NOMO-1 treated with dmso at 0.1 percent for 144 hours (cell line): Measurements from ENCODE around the gene RBM47.
"Not testable (repeated sequence)": the region's sequence is repeated elsewhere in the genome, so short reads cannot be mapped to it uniquely, and the experiment has no call there.

Source experiments
- DNase-seq: peaks from one replicate; lab custom pipeline; 2025; ENCODE audit not compliant: unreplicated experiment; lab: John Stamatoyannopoulos, UW

RBM47 gene

DNA sequence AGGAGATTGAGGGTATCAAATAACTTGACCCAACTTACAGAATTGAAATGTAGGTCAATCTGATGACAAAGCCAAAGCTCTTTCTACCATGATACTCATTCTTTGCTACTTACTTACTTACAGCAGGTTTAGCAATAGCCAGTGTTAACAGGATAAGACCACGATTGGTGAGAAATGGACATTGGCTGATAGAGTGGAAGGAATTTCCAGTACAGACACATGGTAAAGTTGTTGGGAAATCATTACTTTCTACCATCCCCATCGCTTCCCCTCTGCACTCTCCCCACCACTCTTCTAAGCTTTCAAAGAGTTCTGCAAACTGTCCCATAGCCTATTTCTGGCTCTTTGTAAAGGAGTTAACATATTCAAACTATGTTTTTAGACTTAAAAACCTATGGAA is 174.8 kb downstream of the RBM47 start:
- DNase-seq = no peak

DNA sequence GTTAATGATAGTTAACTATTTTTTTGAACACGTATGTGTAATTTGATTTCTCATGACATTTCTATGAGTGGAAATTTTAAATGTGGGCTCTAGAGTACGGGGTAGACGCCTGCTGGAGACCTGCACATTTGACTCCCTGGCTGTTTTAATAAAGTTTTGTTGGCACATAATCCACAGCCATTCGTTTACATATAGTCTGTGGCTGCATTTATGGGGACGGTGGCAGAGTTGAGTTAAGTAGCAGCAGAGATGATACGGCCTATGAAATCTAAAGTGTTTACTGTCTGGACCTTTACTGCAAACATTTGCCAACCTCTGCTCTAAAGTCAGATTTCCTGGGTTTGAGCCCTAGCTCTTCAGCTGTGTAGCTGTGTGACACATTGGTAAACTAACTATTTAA is 175.8 kb downstream of the RBM47 start:
- DNase-seq = no peak

DNA sequence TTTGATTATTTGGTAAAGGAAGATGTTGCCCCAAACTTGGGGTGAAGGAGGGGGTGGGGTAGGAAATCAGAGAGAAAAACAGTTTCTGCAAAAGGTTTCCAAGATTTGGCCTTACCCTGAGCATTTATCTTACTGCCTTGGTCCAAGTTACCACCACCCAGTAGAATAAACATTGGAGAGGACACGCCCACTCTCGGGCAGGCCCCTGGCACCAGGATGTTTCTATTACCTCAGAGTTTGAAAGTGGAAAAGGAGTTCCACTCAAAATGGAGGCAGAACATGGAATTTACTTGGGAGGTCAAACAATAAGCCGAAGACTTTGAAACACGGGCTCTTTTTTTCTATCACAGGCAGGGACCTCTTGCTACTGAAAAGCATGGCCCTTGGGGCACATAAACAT is 180.8 kb downstream of the RBM47 start:
- DNase-seq = no peak

DNA sequence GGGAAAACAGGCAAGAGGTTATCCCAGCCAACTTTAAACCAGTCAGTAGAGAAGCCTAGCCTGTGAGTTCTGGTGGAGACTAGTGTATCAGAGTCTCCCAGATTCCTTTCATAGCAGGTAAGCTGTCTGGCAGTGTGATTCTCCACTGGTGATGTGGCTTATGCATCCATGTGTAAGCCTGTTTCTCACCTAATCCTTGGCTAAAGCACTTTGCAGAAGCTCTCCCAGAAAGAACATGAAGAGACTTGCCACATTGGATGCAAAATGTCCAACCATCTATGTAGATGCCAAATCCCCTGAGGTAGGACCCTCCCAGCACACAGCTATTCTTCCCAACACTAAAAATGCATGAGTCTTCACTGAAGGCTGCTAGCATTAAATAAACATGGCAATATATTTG is 182.8 kb downstream of the RBM47 start:
- DNase-seq = no peak

DNA sequence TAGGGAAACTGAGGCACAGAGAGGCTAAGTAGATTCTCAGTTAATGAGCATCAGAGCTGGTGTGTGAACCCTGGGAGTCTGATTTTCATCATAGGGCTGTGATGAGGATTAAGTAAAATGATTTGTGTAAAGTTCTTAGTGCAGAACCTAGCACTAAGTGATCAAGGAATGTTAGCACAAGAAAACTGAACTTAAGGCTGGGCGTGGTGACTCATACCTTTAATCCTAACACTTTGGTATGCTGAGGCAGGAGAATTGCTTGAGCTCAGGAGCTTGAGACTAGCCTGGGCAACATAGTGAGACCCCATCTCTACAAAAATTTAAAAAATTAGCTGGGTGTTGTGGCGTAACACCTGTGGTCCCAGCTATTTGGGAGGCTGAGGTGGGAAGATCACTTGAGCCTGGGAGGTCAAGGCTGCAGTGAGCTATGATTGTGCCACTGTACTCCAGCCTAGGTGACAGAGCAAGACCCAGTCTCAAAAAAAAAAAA is 183.4 kb downstream of the RBM47 start:
- DNase-seq = not testable (repeated sequence)

DNA sequence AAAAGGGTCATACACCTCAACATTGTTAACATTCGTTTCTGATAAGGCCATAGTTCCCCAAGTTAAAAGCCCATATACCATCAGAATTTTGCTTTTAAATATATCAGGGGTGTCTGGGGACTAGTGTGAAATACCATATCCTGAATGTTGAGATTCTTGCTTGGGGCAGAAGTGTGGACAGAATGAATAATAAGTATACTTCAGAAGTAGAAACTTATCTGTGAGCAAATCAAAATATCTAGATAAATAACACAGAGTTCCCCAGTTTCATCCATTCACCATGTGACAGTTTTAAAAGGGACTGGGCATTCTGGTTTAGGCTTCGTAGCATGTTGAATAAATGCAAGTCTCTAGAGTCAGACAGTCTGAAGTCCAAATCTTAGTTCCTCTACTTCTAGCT is 184.0 kb downstream of the RBM47 start:
- DNase-seq = no peak

DNA sequence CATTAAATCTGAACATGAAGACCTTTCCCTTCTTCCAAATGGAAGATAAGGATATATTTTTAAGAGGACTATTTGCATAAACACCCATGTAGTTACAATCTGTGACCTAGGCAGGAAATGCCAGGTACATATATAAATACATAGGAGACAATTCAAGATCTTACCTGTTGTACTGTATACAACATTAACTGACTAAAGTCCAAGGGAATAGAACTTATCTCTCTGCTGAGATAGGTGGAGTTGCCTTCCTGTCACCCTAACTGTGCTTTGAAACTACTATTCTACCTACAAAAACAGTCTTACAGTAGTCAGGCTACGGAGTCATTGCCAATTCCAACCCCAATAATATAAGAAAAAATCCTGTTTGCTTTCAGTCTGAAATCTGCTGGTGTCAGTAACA is 188.2 kb downstream of the RBM47 start:
- DNase-seq = no peak

DNA sequence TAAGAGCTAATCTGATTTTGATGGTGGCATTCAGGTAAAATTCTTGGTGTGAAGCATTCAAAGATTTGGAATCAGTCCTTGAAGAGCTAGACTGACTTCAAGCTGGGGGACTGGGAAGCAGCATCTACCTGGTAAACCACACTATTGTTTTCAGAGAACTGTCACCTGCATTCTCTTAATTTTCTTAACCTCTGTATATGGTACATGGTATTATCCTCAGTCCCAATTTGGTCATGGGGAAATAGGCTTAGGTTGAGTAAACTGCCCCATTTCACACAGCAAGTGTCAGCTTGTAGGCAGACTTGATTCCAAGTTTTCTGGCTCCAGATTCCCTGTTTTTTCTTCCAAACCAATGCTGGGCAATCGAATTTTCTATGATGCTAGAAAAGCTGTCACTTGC is 190.1 kb downstream of the RBM47 start:
- DNase-seq = no peak

DNA sequence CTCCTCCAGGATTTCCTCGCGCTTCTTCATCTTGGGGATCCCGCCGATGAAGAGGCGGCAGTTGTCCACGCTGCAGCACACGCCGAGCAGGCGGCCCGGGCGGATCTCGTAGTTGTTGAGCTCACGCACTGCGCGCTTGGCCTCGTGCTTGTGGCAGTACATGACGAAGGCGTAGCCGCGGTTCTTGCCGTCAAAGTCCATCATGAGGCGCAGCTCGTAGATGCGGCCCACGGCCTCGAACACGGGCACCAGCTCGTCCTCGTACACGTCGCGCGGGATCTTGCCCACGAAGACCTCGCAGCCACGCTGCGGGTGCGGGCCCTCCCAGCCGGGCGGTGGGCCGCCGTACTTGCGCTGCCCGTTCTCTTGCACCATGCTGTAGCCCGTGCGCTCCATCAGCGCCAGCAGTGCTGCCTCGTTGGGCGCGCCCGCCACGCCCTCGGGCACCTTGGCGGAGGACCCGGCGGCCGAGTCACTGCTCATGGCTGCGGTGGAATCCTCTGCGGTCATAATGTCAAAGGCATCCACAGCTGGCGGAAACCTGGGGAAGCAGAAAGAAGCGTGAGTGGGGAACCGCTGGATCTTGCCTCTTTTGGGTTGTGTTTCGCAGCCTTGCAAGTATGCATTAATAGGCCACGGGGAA is 191.2 kb downstream of the RBM47 start:
- DNase-seq = no peak

DNA sequence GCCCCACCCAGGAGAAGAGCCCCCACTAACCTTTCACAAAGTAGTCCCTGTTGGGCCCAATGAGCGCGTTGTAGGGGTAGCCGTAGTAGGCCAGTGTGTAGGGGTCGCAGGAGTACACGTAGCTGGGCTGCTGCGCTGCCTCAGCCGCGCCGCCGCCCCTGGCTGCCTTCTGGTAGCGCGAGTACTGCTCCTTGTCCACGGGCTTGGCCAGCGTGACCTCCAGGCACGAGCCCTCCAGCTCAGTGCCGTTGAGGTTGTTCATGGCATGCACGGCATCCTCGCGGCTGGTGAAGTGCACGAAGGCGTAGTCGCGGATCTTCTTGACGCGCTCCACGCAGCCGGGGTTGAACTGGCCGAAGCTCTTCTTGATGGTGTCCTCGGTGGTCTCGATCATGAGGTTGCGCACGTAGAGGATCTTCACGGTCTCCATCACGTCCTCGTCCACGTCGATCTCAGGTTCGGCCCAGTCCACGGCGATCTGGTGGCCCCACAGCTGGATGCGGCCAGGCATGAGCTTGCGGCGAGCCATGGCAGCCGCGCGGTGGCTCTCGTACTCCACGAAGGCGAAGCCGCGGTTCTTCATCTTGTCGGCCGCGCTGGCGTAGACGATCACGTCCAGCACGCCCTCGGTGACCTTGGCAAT is 191.8 kb downstream of the RBM47 start:
- DNase-seq = no peak

DNA sequence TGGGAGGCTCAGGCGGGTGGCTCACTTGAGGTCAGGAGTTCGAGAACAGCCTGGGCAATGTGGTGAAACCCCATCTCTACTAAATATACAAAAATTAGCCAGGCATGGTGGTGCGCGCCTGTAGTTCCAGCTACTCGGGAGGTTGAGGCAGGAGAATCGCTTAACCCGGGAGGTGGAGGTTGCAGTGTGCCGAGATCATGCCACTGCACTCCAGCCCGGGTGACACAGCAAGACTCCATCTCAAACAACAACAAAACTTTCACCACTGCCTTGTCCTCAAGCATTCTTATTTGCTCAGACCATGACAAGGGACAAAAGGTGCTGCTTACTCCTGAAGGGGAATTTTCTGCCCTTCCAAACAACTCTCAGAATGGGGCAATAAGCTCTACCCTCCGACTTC is 194.4 kb downstream of the RBM47 start:
- DNase-seq = not testable (repeated sequence)

DNA sequence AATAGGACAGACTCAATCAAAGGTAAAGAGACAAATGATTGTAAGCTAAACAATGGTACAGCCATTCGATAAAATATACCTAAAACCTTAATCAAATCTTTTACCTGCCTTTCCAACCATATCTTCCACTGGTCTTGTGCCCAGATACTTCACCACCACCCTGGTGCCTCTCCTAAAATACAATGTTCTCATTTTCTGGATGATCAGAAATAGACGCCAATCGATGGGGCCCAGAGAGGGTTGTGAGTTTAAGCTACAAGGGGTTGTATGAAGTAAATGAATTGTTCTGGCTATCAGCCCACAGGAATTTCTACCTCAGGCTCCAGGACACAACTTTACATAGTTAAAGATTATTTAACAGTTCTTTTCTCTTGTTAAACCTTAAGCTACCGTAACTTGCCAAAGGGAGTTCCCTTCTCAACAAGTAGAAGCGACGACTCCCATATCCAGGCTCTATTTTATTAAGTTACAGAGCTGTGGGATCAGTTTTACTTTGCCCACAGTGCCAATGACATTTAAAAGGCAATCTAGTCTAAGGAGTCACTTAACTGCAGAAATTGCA is 195.5 kb downstream of the RBM47 start:
- no peak for DNase-seq

DNA sequence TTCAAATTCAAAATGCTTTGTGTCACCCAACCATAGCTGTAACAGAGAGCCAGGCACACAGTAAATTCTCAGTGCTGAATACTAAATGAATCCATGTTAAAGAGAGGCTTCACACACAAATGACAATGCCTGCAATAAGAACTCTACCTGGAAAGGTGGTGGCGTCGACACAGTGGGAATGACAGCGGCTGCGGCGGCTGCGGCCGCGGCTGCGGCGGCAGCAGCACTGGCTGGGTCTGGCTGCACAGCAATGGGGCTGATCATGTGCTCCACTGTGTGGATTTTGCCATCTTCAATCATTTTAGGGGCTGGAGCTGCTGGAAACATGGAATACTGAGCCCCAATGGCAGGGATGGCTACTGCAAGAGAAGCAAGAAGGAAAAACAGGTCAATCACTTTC is 197.2 kb downstream of the RBM47 start:
- DNase-seq = no peak

DNA sequence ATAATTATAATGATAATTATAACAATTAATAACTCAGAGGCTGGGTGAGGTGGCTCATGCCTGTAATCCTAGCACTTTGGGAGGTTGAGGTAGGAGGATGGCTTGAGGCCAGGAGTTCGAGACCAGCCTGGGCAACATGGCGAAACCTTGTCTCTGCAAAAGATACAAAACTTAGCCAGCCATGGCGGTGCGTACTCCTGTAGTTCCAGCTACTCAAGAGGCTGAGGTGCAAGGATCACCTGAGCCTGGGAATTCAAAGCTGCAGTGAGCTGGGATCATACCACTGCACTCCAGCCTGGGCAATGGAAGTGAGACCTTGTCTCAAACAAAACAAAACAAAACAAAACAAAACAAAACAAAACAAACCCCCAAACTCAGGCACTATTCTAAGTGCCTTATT is 201.8 kb downstream of the RBM47 start:
- not testable (repeated sequence) for DNase-seq

DNA sequence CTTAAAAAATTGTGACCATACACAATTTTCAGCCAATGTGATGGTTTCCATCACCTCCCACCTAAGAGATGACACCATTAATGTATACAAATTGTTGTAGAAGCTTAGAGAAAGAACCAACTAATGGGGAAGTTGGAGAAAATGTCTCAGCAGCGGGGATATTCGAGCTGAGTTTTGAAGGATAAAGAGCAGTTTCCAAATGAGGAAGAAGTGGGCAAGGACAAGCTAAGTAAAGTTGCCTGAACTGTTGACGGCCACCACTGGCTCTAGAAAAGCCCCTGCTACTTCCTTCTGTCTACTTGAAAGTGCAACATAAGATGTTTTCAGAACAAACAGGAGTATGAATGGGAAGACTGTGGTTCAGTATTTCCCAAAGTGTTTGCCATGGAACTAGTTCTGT is 202.5 kb downstream of the RBM47 start:
- peak; percentile 15 for DNase-seq

DNA sequence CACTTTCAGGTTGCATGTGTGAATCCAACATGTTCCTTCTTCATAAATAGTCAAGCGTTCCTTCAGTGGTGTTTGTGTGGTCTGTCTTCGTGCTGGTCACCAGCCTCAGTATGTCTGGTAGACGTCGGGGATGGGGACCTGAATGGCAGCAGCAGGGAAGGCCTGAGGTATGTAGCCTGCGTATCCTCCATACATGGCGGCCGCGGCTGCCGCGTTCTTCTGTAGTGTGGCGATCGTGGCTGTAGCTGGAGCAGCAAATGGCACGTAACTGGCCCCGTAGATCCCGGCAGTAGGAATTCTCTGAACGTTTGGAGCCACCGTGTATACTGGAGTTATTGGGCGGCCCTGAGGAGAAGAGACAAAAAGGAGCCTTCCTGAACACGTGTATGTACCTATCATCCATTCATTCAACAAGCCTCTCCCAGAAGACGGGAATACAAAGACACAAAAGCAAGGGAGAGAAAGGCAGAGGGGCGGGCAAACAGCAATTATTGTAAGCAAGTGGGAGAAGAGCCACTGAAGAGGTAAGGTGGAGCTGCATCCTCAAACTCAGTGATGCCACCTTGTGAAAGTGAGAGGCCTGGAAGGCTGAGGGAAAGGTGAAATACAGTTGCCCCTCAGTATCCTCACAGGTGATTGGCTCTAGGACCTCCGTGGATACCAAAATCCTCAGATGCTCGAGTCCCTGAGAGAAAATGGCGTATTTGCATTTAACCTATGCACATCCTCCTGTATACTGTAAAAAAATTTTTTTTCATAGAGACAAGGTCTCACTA is 203.7 kb downstream of the RBM47 start:
- no peak for DNase-seq

DNA sequence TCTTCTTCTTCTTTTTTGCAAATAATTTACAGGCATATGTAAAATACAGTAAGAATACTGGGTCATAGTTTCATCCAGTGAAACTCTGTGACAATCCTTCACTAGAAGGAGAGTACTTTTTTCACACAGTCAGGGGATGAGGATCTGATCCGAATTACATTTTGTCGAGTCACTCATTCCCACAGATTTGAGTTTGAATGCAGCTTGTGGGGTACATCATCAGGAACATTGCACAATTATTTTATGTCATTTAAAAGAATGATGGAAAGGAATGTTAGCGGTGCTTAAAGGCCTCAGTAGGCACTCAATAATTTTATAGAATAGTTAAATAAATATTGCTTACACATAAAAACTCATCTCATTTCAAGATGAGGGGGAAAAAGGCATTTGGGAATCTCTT is 205.9 kb downstream of the RBM47 start:
- no peak for DNase-seq

DNA sequence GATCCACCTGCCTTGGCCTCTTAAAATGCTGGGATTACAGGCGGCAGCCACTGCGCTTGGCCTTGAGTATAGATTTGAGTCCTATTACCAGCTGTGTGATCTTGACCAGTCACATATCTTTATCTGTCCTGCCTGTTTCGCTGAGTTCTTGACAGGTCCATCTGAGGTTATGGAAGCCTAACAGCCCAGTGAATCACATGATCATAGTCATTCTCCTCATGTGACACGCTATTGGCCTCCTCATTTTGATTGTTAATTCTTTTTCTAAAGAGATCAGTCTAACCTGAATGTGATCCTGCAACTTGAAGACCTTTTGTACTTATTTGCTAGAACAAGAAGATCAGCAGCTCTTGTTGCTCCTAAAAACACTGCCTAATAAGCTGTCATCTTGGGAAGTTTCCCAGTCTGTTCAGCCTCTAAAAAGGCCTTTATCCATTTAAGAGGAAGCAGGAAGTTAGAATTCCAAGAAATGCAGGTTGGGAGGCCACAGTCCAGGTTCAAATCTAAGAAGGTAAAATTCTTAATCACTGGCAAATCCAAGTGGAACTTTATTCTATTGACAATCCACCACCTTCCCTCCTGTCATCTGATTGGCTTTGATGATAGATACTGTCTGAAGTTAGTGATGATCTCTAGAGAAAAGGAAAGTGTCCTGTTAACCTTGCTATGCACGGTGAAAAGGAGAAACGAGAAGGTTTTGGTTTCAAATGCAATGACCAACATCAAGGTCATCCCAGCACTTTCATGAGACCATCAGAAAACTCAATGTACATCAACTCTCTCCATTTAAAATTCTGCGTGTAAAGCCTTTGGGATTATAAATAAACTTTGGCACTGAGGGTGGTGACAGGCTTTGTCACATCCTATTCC is 207.6 kb downstream of the RBM47 start:
- no peak for DNase-seq

DNA sequence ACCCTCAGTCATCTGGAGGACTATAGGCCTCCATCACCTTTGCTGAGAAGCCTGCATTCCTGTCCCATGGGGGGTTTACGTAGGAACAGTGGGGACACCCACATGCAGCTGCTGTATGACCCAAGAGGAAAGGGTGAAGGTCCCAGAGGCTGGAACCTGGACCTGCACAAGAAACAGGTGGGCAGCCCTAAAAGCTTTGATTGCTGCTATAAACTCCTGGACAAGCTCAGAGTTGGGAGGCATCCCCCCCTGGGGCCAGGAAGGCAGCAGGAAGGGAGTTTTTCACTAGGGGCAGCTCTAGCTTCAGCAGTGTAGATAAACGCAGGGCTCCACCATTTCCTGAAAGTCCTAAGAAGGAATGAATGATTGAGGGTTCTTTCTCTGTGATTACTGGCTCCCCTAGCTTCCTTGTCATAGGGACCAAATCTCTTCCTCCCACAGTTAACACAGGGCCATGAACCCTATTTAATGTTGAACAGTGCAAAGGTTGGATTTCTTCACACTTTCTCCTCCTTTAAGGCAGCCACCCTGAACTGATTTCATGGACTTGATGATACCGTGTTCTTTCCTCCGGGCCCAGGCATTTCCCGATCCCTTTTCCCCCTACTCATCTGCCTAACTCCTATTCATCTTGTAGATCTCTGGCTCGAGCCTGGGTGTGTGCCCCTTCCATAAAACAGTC is 210.3 kb downstream of the RBM47 start:
- no peak for DNase-seq
